ENCODE measurements around the gene POU6F1.
"Not testable (repeated sequence)": the region's sequence is repeated elsewhere in the genome, so short reads cannot be mapped to it uniquely, and the experiment has no call there.

DNA sequence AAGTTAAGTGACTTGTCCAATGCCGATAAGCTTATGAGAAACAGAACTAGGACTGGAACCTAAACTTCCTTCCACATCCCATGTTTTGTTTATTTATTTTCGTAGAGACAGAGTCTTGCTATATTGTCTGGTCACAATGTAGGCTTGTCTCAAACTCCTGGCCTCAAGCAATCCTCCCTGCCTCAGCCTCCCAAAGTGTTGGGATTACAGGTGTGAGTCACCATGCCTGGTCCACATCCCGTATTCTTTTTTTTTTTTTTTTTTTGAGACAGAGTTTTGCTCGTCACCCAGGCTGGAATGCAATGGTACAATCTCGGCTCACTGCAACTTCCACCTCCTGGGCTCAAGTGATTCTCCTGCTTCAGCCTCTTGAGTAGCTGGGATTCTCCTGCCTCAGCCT, 9.2 kb upstream of the POU6F1 start:
- not testable (repeated sequence) for TF ChIP-seq CTCF (conservative IDR thresholded peaks at IDR 0.05 in 1 of 2, IDR thresholded peaks at IDR 0.05 in 1 of 2; ENCODE audit: low read depth in 1 of 2, low read length in 2 of 2); EZH2 (IDR thresholded peaks at IDR 0.05; ENCODE audit: low read length, missing control alignments)
